HG03066 (cell line): ENCODE measurements around the gene SRM.
"Not testable (repeated sequence)": the region's sequence is repeated elsewhere in the genome, so short reads cannot be mapped to it uniquely, and the experiment has no call there.

Experiments used
- ATAC-seq: cut with Tn5 transposase; IDR thresholded peaks from one replicate; pipeline ENCODE4 v1.9.1; 2021; ENCODE audit warnings: low read depth; ENCODE audit not compliant: unreplicated experiment

SRM gene

DNA sequence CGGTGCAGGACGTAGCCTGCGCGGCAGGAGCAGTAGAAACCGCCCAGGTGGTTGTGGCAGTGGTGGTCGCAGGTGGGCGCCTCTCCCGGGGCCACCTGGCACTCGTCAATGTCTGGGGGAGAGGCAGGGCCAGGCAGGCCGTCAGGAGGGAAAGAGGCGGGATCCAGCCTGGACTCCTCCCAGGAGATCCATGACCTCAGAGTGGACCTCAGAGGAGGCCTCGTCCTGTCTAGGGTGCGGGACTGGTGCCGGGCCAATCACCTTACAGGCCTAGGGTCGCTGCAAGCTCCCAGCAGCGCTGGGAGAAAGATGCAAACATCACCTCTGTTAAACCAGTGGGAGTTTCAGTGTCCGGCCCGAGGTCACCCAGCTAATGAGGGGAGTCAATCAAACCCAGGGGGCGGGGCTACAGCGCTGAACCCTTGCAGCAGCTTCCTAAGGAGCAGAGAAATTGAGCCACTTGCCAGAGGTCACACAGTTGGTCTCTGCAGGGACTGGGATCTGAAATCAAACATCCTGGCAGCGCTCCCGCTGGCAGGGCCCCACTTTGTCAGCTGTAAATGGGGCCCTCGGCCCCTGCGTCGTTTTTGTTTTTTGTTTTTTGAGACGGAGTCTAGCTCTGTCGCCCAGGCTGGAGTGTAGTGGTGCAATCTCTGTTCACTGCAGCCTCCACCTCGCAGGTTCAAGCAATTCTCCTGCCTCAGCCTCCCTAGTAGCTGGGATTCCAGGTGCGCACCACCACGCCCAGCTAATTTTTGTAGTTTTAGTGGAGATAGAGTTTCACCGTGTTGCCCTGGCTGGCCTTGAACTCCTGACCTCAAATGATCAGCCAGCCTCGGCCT lies 14.2 kb downstream of the SRM start:
- no peak for ATAC-seq

DNA sequence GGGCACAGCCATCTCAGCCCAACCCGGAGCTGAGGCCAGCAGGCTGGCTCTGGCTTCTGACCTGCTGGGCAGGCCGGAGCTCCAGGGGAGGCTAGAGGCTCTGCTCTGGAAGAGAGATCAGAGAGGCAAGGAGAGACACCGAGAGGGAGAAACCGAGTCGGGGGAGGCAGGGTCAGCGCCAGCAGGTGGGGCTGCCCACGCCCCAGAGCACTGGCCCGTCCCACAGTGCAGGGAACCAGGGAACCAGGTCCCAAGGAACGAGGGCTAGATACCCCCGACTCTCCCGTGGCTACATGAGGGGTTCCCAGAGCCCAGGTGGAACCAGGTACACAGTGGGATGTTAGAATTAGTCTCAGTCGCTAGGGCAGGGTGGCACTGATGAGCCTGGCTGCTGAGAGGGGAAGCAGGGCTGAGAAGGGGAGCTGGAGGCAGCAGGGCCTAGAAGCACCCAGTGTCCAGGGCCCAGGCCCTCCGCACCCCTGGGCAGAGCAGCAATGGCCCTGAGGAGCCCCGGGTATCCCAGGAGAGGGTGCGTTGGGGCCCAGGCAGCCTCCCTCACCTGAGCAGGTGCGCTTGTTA lies 14.9 kb downstream of the SRM start:
- ATAC-seq = no peak

DNA sequence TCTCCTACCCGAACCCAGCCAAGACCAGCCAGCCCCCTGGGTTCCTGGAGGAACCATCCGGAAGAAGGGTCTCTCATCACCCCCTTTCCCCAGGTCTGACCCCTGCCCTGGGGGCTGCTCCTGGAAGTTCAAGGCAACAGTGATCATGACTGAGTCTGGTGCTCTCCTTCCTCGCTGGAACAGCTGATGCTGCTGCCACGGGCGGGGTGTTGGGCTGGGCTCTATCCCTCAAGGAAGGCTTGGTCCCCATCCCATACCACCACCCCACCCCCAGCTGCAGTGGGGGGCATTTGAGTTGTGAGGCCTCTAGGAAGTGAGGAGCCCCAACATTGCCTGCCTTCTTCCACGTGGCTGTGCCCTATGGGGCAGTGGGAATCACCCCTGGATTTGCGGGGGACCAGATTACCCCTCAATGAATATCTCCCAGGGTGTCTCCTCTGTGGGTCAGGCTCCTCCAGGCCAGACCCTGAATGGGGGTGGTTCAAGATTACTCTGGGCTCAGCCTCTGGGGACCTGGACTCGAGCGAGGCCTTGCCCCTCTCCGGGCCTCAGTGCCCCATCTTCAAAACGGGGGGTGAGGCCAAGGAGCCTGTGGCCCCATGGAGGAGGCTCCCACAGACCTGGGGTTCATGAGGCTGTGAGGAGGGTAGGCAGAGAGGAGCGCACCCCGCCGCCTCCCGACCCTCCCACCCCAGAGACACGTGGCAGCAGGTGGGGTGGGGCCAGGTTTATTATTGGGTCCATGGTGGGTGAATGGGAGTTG lies 15.6 kb downstream of the SRM start:
- no peak for ATAC-seq

DNA sequence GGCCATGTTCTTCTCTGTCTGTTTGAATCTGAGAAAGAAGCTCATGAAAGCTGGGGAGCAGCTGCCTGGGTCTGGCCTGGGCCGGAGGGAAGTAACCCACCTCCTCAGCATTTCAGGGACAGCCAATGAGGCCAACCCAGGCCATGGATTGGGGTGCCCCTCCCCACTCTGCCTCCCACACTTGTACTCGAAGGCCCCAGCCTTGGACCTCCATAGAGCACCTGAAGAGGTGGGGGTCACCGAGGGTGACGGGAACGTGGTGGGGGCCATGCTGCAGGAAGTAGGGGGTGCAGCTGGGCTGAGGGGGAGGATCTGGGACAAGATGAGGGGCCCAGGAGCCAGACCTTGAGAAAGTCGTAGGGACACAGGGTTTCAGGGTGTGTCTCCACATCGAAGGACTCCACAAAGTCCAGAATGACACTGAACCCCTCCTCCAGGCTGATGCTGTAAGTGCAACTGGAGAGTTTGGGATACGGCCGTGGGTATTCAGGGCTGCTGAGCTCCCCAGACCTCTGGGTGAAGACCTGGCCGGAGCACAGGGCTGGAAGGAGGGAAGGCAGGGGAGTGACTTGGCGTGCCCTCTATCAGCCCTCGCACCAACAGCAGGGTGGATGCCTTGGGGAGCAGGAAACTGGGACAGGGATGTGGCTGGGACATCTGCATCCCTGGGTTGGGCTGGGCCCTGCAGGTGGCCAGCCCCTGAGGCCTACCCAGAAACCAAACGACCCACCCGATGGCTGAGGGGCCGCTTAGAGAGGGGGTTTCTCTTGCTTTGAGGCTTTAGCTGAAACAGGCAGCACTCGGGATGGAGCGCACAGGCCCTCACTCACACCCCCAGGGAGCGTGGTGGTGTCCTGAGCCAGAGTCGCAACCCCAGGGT lies 16.6 kb downstream of the SRM start:
- no peak for ATAC-seq

DNA sequence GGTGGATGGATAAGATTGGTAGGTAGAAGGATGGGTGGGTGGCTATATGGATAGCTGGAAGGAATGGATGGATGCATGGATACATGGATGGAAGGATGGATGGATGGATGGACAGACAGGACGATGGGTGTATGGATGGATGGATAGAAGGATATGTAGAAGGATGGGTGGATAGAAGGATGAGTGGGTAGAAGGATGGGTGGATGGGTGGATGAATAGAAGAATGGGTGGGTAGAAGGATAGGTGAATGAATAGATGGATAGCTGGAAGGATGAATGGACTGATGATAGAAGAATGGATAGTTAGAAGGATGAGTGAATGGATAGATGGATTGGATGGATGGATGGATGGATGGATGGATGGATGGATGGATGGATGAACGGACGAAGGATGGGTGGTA lies 17.8 kb downstream of the SRM start:
- ATAC-seq = no peak

DNA sequence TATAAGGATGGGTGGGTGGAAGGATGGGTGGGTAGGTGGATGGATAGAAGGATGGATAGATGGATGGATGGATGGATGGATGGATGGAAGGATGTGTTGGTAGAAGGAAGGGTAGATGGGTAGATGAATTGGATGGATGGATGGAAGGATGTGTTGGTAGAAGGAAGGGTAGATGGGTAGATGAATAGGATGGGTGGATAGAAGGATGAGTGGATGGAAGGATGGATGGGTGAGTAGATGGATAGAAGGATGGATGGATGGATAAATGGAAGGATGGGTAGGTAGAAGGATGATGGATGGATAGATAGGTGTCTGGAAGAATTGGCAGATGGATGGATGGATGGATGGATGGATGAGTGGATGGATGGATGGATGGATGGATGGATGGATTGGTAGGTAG lies 18.8 kb downstream of the SRM start:
- no peak for ATAC-seq

GRCh38 chr1:11040105-11040429 lies 19.8 kb downstream of the SRM start:
- ATAC-seq = not testable (repeated sequence)

DNA sequence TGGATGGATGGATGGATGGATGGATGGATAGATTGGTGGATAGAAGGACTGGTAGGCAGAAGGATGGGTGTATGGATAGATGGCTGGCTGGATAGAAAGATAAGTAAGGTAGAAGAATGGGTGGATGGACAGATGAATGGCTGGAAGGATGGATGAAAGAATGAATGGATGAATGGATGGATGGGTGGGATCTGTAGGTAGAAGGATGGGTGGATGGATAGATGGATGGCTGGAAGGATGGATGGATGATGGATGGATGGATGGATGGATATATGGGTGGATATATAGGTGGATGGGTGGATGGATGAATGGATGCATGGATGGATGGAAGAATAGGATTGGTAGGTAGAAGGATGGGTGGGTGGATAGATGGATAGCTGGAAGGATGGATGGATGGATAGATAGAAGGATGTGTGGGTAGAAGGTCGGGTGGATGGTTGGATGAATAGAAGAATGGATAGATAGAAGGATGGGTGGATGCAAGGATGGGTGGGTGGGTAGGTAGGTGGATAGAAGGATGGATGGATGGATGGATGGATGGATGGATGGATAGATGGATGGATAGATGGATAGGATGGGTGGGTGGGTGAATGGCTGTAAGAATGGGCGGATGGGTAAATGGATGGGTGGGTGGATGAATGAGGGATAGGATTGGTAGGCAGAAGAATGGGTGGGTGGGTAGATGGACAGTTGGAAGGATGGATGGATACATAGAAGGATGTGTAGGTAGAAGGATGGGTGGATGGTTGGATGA lies 20.3 kb downstream of the SRM start:
- no peak for ATAC-seq

- no peak for ATAC-seq
Measured at GRCh38 chr1:11037740-11038182, 22.1 kb downstream of the SRM start.

GRCh38 chr1:11037019-11037739 lies 22.6 kb downstream of the SRM start:
- not testable (repeated sequence) for ATAC-seq

DNA sequence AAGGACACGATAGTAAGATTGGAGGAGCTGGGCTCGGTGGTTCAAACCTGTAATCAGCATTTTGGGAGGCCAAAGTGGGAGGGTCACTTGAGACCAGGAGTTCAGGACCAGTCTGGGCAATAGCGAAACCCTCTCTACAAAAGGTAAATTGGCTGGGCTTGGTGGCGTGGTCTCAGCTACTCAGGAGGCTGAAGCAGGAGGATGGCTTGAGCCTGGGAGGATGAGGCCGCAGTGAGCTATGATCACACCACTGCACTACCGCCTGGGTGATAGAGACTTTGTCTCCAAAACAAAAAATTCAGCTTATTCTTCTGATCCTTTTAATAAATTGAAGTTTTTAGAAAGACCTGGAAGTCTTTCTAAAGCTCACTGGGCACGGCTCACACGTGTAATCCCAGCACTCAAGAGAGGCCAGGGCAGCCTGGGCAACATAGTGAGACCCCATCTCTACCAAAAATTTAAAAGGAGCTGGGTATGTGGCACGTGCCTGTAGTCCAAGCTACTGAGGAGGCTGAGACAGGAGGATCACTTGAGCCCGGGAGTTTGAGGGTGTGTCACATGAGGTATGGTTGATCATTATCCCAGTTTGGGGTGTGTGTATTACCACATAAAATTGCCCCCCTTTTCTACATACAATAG lies 28.1 kb downstream of the SRM start:
- ATAC-seq = no peak

- ATAC-seq = no peak
Measured at GRCh38 chr1:11030865-11031264, 29.0 kb downstream of the SRM start.

DNA sequence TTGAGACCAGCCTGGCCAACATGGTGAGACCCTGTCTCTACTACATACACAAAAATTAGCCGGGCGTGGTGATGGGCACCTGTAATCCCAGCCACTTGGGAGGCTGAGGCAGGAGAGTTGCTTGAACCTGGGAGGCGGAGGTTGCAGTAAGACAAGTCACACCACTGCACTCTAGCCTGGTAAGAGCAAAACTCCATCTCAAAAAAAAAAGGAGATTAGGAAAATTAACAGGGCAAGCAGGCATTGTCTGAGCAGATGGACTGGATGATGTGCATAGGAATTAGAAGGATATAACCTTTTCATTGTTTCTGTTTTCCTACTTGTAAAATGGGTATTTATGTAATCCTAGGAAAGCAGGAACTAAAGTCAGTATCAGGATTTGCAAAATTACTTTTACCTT lies 31.8 kb downstream of the SRM start:
- no peak for ATAC-seq

GRCh38 chr1:11027316-11027715 lies 32.5 kb downstream of the SRM start:
- ATAC-seq = no peak

DNA sequence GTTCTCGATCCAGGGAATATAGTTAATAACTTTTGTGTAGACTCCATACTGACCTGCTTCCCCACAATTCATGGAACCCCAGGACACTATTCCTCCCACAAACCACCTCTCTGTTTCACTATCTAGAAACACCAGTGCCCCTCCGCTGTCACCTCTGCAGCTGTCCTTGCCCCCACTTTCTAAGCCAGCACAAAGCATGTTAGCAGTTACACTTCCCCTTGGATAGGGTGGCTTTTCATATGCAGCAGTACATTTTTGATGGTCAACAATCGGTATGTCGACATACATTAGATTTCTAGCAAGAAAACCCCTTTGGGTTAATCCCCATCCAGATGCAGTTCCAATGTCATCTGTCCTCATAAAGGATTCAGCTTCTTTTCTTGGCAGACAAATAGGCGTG lies 32.9 kb downstream of the SRM start:
- no peak for ATAC-seq

DNA sequence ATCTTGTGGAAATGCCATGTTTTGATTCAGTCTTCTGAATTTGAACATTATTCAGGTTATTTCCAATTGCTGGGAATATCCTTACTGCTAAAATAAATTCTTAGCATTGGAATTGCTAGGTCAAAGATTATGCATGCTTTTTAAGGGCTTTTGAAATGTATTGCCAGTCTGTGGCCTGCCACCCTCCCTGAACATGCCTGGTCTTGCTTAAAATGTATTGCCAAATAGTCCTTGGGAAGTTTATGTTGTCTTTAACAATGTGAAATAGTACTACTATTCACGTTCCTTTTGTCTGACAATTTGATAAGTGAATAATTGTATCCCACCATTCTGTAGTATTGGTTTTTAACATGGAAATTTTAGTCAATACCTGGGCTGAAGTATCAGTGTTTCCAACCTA lies 33.8 kb downstream of the SRM start:
- no peak for ATAC-seq

DNA sequence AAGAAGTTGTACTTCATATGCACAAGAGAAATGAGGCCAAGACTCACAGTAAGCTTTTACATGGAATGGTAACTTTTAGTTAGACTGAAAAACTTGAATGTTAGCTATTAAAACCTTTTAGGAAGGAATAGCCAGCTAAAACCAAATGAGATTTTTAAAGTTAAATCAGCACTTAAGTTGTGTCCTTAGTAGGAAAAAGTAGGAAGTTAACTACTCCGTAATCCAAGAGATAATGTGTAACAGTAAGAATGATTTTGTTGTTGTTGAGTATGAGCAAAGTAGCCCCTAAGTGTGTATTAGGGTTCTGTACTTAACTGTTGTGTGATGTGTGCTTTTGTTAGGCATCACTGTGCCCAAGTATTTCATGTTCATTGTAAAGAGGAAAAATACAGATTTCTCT lies 34.2 kb downstream of the SRM start:
- no peak for ATAC-seq

- no peak for ATAC-seq
Measured at GRCh38 chr1:11024874-11025203, 35.0 kb downstream of the SRM start.
